NB4 (cell line): Measurements from ENCODE around the gene NADK.
A peak's percentile ranks its signal among the peaks of the same experiment; 100 is the strongest.
"Not testable (repeated sequence)": the region's sequence is repeated elsewhere in the genome, so short reads cannot be mapped to it uniquely, and the experiment has no call there.

Experiments used
- DNase-seq: peaks from one replicate; pipeline ENCODE4 v3.0.0; 2010; ENCODE audit warnings: low read depth
- H3K4me3 ChIP-seq: one replicate; pipeline ENCODE4 v1.5.1; 2011; ENCODE audit warnings: mild to moderate bottlenecking, low read depth, low read length, moderate library complexity
- MYC ChIP-seq: IDR thresholded peaks from 2 replicates; pipeline ENCODE4 v1.6.1; 2011; ENCODE audit warnings: low read depth, low read length
- POLR2A ChIP-seq: IDR thresholded peaks from 2 replicates; pipeline ENCODE4 v1.6.1; 2011; ENCODE audit warnings: mild to moderate bottlenecking; ENCODE audit not compliant: insufficient read length; ENCODE audit errors: extremely low read depth
- TF ChIP-seq, protein P1 (sequence below): IDR thresholded peaks from 2 replicates; pipeline ENCODE4 v1.6.1; 2011; ENCODE audit warnings: low read depth, low read length
- TF ChIP-seq, protein P2 (sequence below): IDR thresholded peaks from one replicate; pipeline ENCODE4 v1.5.1; 2012; ENCODE audit warnings: low read depth, low read length

Gene NADK

DNA sequence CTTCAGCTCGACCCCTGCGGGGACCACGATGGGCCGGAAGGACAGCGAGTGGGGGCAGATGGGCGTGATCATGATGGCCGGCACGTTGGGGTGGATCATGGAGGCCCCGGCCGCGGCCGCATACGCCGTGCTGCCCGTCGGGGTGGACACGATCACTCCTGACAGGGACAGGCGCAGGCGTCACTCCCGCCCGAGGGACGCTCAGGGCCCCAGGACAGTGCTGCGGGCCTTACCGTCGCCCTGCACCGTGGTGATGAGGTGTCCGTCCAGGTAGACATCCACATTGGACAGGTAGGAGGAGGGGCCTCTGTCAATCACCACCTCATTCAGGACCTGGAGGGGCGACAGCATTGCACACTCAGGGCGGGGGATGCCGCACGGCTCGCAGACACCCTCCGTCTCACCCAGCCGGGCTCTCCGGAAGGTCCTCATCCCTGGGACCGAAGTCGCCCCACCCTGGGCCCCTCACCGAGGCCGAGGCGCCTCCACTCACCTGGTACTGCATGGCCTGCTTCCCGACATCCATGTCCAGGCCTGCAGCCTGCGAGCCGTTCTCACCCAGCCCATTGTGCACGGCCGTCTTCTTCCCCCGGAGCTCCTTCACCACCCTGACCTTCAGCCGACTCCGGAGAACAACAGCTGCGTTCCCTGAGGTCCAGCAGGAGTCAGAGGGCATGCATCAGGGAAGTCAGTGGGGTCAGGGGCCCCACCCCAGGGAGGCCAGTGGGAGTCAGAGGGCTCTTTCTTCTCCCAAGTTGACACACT, 24.0 kb downstream of the NADK start:
- H3K4me3 ChIP-seq, result no peak overlapping the region
- no peak for TF ChIP-seq POLR2A
- TF ChIP-seq, protein P1, sequence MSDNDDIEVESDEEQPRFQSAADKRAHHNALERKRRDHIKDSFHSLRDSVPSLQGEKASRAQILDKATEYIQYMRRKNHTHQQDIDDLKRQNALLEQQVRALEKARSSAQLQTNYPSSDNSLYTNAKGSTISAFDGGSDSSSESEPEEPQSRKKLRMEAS, result no peak
- TF ChIP-seq, protein P2, sequence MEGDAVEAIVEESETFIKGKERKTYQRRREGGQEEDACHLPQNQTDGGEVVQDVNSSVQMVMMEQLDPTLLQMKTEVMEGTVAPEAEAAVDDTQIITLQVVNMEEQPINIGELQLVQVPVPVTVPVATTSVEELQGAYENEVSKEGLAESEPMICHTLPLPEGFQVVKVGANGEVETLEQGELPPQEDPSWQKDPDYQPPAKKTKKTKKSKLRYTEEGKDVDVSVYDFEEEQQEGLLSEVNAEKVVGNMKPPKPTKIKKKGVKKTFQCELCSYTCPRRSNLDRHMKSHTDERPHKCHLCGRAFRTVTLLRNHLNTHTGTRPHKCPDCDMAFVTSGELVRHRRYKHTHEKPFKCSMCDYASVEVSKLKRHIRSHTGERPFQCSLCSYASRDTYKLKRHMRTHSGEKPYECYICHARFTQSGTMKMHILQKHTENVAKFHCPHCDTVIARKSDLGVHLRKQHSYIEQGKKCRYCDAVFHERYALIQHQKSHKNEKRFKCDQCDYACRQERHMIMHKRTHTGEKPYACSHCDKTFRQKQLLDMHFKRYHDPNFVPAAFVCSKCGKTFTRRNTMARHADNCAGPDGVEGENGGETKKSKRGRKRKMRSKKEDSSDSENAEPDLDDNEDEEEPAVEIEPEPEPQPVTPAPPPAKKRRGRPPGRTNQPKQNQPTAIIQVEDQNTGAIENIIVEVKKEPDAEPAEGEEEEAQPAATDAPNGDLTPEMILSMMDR, result no peak
- no peak for TF ChIP-seq MYC
- no peak for DNase-seq

DNA sequence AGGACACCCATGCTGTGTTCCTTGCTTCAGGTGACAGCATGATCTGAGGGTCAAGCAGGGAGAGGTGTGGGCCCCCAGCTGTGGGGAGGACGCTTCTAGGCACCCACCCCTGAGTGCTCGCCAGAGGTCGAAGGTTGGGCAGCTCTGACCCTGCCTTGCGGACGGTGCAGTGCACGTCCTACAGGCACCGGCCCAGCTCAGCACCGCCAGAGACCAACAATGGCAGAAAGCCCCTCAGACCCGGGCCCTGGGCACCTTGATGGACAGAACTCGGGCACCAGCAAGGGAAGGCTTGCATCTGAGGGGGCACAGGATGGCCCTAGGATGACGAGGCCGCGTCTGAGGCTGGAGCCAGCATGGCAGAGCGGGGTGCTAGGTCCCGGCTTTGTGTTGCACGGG, 24.7 kb downstream of the NADK start:
- no peak overlapping the region for H3K4me3 ChIP-seq
- TF ChIP-seq, protein P1, result no peak
- TF ChIP-seq MYC (no peak), POLR2A (no peak)
- TF ChIP-seq, protein P2, result no peak
- no peak for DNase-seq

DNA sequence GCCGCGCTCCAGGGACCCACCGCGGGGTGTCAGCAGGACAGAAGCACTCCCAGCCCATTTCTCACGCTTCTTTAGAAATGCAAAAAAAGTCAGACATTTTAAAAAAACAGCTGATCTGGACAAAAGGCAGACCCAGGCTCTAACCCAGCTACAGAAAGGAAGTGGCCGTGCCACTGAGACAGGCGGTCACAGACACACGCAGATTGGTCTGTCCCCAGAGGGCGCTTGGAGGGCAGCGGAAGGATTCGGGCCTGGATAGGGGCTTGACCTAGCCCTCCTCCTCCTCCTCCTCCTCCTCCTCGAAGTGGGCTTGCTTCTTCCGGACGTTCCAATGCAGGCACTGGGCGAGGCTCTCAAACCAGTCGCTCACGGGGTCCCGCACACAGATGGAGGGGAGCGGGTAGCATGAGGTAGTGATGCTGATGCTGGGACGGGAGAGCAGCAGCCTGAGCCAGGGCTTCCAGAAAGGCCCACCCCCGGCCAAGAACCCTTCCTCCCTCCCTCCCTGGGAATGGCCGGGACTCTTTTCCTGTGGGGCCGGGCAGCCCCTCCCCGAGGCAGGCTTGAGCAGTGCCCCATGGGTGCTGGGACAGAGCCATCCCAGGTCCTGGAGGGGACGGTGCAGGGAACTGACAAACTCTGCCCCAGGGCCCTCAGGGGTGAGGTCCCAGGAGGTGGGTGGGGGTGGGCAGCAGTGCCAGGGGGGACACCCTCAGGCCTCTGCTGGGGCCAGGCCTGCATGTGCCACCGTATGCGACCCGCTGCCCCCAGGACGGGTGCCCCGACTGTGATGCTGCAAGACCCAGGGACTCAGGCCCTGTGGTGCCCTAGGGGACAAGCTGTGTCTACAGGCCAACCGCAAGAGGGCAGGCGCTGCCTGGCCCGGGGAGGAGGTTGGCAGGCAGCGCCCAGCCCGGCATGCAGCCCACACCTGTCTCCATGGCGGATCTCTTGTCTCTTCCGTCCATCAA, 25.3 kb downstream of the NADK start:
- DNase-seq, result no peak
- TF ChIP-seq, protein P1, result no peak
- TF ChIP-seq, protein P2, result no peak
- TF ChIP-seq POLR2A (no peak), MYC (no peak)
- H3K4me3 ChIP-seq, result no peak overlapping the region

DNA sequence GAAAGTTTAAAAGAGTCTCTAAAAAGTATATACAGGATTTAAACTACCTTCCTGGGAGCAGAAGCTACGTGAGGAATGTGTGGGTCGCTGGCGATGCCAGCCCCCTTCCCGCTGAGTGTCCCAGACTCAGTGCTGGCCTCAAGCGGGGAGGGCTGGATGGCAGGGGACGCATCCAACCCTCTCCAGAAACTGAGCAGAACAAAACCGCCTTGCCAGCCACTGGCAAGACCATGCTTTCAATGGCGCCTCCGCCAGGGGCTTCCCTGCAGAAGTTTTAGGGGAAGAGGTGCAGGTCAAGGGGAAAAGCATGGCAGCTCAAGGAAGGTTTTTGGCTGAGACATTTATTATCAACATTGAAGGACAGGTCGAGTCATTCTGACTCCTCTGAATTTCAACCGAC, 26.1 kb downstream of the NADK start:
- DNase-seq, result no peak
- H3K4me3 ChIP-seq, result no peak overlapping the region
- TF ChIP-seq POLR2A (no peak), MYC (no peak)
- TF ChIP-seq, protein P2, result no peak
- TF ChIP-seq, protein P1, result no peak

DNA sequence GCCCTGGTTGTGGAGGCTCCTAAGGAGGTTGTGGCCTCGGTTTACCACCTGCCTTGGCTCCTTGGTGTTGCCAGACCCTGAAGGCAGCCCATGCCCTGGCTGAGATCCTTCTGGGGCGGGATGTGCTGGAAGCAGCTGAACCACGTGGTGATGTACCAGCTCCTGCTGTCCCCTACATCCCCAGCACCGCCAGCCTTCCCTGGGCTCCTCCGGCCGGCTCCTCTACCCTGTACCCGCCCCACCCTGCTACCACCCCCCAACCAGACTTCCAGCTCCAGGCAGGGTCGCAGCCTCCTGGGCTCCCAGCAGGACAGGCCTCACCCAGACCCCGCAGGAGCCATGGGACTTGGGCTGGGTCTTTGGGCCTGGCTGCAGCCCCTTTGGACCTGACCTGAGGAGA, 28.3 kb downstream of the NADK start:
- H3K4me3 ChIP-seq, DNase-seq: not testable (repeated sequence)

DNA sequence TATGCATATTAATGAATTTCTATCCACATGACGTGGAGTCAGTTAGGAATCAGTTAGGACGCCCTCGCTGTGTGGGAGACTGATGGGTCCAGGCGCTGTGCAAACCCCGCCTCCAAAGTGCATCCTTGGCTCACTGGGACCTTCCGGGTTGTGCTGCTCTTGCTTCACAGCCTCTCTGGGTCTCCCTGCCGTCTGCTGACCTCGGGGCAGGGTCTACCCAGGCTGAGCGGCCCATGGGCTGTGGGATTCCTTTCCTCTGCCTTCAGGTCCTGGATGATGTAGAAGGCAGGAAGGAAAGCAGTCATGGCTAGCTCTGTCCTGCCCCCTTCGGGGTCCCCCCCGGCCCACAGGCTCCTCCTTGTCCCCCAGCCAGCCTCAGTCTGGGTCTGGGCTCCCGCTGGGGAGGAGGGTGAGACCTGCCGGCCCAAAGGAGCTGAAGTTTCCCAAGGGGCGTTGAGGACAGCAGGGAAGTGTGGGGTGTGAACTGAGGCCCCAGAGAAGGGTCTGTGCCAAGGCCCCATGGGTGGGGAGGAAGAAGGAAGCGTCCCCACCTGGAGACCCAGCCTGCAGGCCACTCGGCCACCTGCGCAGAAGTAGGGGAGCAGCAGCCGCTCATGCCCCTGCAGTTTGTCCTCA, 29.5 kb downstream of the NADK start:
- peak; percentile 42 for DNase-seq
- H3K4me3 ChIP-seq, result no peak overlapping the region
- TF ChIP-seq, protein P2, result no peak
- TF ChIP-seq MYC, result no peak
- TF ChIP-seq, protein P1, result no peak
- TF ChIP-seq POLR2A, result no peak

DNA sequence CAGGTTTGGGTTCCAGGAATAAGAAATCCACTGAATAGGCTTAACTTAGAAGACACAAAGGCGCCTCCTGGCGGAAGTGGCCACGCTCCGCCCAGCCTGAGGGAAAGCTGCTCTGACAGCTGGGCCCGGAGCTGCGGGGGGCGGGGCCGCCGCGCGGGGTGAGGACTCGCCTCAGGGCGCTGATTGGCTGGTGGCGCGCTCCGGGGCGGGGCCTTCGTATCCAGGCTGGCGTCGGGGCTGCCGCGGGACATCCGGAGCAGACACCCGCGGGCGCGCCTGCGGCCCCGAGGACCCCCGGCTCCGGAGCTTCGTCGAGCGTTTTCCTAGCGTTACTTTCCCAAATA, 31.7 kb downstream of the NADK start:
- not testable (repeated sequence) for H3K4me3 ChIP-seq

DNA sequence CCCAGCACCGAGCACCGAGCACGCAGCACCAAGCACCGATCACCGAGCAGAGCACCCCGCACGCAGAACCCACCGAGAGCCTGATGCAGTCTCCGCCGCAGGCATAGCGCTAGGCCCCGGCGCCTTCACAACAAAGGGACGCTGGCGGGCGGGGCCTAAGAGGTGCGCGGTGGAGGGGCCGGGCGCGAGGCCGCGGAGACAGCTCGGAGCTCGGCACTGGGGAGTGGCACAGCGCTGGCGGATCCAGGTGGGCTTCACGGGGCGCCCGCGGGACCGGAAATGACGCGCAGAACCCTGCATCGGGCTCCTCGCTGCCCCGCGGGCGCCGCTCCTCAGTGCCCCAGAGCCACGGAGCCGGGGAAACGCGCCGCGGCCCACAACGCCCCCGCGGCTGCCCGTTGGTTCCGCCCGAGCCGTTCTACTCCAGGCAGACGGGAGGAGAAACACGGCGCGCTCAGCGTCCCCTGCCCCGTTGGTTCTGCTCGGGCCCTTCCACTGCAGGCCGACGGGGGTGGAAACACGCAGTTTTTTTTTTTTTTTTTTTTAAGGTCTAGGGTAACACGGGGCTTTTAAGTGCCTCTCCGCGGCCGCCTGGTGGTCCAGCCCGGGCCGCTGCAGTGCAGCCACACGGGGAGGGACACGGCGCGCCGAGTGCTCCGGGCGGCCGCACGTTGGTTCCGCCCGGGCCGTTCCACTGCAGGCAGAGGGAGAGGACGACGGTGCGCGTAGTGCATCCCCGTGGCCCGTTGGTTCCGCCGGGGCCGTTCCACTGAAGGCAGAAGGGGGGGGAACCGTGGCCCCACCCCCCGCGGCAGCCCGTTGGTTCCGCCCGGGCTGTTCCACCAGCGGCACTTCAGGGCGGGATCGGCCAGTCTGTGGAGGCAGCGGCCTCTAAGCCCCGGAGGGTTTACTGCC, 32.4 kb downstream of the NADK start:
- not testable (repeated sequence) for H3K4me3 ChIP-seq
- DNase-seq, result peak; percentile 62

More for the DNA sequence above, 31.7 kb downstream of the NADK start:
- DNase-seq, result not testable (repeated sequence)
